PC-3 (cell line): ENCODE measurements around the gene PRKAG3. TPM values are rescaled to one million over a fixed set of nuclear protein-coding genes. Genes with fewer than 3 reads are reported as not detected.

Source experiments
- ATAC-seq: fragments of 200-7000 bp; cut with Tn5 transposase; 2 replicates; pipeline ENCODE4 v1.9.1; 2020; ENCODE audit warnings: mild to moderate bottlenecking, moderate library complexity
- Bru-seq: library from RNA; stranded (reverse); fragments of 400-500 nt; gene quantifications from one replicate; lab custom pipeline; 2021; lab: Mats Ljungman, UMichigan
- BruChase-seq, 2 experiments: library from RNA; stranded (reverse); fragments of 400-500 nt; gene quantifications; one replicate each; lab custom pipeline; 2021; lab: Mats Ljungman, UMichigan
- BruUV-seq: library from RNA; stranded (reverse); fragments of 400-500 nt; replicated peaks from 2 replicates; lab custom pipeline; 2021; lab: Mats Ljungman, UMichigan
- CTCF ChIA-PET: fragments of 300-600 bp; sonication (Branson Sonifier 250); formaldehyde crosslinking; loops from one replicate; lab custom pipeline; 2022; ENCODE audit warnings: antibody characterized with exemption; lab: Charles Lee
- POLR2A ChIA-PET: fragments of 300-600 bp; sonication (Branson Sonifier 250); formaldehyde crosslinking; loops from one replicate; lab custom pipeline; 2022; ENCODE audit warnings: antibody characterized with exemption; ENCODE audit not compliant: unreplicated experiment; lab: Charles Lee
- DNase-seq: peaks from one replicate; pipeline ENCODE4 v3.0.0-alpha.2; 2015
- H2AFZ ChIP-seq: fragments of 300-600 bp; sonication (generic); 2 replicates; pipeline ENCODE4 v1.6.0; 2016; ENCODE audit warnings: antibody characterized with exemption, low read length
- H3F3A ChIP-seq: fragments of 300-600 bp; sonication (generic); one replicate; pipeline ENCODE4 v1.6.0; 2017; ENCODE audit warnings: antibody characterized with exemption, low read length, control low read depth, mild to moderate bottlenecking; ENCODE audit not compliant: unreplicated experiment
- H3K27ac ChIP-seq: fragments of 300-600 bp; sonication (generic); 2 replicates; pipeline ENCODE4 v1.5.1; 2016; ENCODE audit warnings: mild to moderate bottlenecking, low read length
- H3K27me3 ChIP-seq: fragments of 300-600 bp; sonication (generic); 2 replicates; pipeline ENCODE4 v1.6.1; 2016; ENCODE audit warnings: low read length, mixed read lengths
- H3K36me3 ChIP-seq: fragments of 300-600 bp; sonication (generic); 2 replicates; pipeline ENCODE4 v1.6.1; 2016; ENCODE audit warnings: low read depth, mixed run types, low read length, mixed read lengths
- H3K4me1 ChIP-seq: fragments of 300-600 bp; sonication (generic); 2 replicates; pipeline ENCODE4 v1.5.1; 2016; ENCODE audit warnings: low read length; ENCODE audit not compliant: insufficient read depth
- H3K4me2 ChIP-seq: fragments of 300-600 bp; sonication (generic); 2 replicates; pipeline ENCODE4 v1.6.0; 2016; ENCODE audit warnings: low read length
- H3K4me3 ChIP-seq: fragments of 300-600 bp; sonication (generic); 2 replicates; pipeline ENCODE4 v1.5.1; 2016; ENCODE audit warnings: mild to moderate bottlenecking, low read length, mixed read lengths
- H3K79me2 ChIP-seq: fragments of 300-600 bp; sonication (generic); 2 replicates; pipeline ENCODE4 v1.6.1; 2017; ENCODE audit warnings: low read length, mixed read lengths
- H3K9ac ChIP-seq: fragments of 300-600 bp; sonication (generic); 2 replicates; pipeline ENCODE4 v1.6.0; 2016; ENCODE audit warnings: mild to moderate bottlenecking, low read length
- H3K9me2 ChIP-seq: fragments of 300-600 bp; sonication (generic); replicated peaks from 2 replicates; pipeline ENCODE4 v1.6.1; 2016; ENCODE audit warnings: mixed run types, low read length, mixed read lengths
- H3K9me3 ChIP-seq: fragments of 300-600 bp; sonication (generic); 2 replicates; pipeline ENCODE4 v1.6.1; 2016; ENCODE audit warnings: low read length, mixed read lengths
- H4K20me1 ChIP-seq: fragments of 300-600 bp; sonication (generic); 2 replicates; pipeline ENCODE4 v1.6.1; 2016; ENCODE audit warnings: low read length, mixed read lengths
- EZH2 ChIP-seq: fragments of 300-600 bp; sonication (generic); IDR thresholded peaks from one replicate; pipeline ENCODE4 v1.6.1; 2017; ENCODE audit warnings: antibody characterized with exemption, mild to moderate bottlenecking, low read length; ENCODE audit not compliant: unreplicated experiment
- EZH2phosphoT487 ChIP-seq: fragments of 300-600 bp; sonication (generic); IDR thresholded peaks from 2 replicates; pipeline ENCODE4 v1.6.1; 2018; ENCODE audit warnings: mild to moderate bottlenecking, antibody characterized with exemption, low read length, borderline replicate concordance
- intact Hi-C: fragments of 100-400 bp; cut with micrococcal nuclease; formaldehyde crosslinking; loops from 2 replicates; pipeline ENCODE4 v1.9.0; 2023
- long read RNA-seq: library from polyadenylated mRNA; unstranded; transcript quantifications from one replicate; pipeline ENCODE4 v2.0.0, GENCODE V29; 2021; ENCODE audit not compliant: unreplicated experiment
- total RNA-seq: library from RNA; depleted of rRNA; stranded (reverse); fragments of >200 nt; gene quantifications from 2 replicates; pipeline ENCODE4 v1.2.3, GENCODE V29; 2014; rRNA removed
- TF ChIP-seq, protein P1 (sequence below): fragments of 300-600 bp; sonication (generic); conservative IDR thresholded peaks from 2 replicates; pipeline ENCODE4 v1.5.1; 2017; ENCODE audit warnings: antibody characterized with exemption, low read depth, mild to moderate bottlenecking, low read length

The PRKAG3 gene
- total RNA-seq (not detected in 2 replicates), Bru-seq, nascent RNA (not detected), BruChase-seq, experiment 1, labeled RNA remaining after a 6-hour chase (not detected), BruChase-seq, experiment 2, labeled RNA remaining after a 2-hour chase (not detected)
- long read RNA-seq: 0 reads

DNA sequence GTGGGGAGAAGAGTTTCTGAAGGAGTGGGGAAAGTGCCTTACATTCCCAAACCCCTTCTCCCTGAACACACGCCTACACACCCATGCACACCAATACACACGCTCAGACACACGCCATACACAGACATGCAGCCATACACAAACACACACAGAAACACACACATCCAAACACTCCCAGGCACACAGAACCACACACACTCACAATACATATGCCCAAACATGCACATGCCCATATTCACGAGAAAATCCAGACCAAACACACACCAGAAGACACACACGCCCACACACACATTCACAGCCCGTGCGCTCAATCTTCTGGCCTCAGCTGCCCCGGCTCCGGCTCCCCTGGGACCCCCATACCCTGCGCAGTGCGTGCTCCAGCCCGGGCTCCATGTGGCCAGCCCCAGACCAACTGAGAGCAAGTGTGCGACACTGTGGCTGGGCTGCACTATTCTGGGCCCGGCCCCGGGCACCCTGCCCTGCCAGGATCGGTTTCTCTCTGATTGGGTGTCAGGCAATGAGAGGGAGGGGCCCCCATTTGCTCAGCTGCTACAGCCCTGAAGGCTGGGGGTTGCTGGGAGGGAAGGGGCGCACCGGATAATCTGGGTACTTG is at the start of gene PRKAG3:
Gene PRKAG3, minus strand, starts transcription at position 426 of the 613 bp plus-strand sequence.
- ChIA-PET CTCF (interaction anchor here (0.6 kb wide), 1 partner anchor 104 kb away, joined by 3 read pairs; no protein-coding TSS in a partner anchor), POLR2A (interaction anchor here (0.7 kb wide), 1 partner anchor 114 kb away, joined by 3 read pairs; no protein-coding TSS in a partner anchor)
- no peak for DNase-seq
- no peak for TF ChIP-seq EZH2phosphoT487
- TF ChIP-seq, protein P1, sequence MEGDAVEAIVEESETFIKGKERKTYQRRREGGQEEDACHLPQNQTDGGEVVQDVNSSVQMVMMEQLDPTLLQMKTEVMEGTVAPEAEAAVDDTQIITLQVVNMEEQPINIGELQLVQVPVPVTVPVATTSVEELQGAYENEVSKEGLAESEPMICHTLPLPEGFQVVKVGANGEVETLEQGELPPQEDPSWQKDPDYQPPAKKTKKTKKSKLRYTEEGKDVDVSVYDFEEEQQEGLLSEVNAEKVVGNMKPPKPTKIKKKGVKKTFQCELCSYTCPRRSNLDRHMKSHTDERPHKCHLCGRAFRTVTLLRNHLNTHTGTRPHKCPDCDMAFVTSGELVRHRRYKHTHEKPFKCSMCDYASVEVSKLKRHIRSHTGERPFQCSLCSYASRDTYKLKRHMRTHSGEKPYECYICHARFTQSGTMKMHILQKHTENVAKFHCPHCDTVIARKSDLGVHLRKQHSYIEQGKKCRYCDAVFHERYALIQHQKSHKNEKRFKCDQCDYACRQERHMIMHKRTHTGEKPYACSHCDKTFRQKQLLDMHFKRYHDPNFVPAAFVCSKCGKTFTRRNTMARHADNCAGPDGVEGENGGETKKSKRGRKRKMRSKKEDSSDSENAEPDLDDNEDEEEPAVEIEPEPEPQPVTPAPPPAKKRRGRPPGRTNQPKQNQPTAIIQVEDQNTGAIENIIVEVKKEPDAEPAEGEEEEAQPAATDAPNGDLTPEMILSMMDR: no peak
- no peak for TF ChIP-seq EZH2
- no peak within 1 kb of the TSS for H3K27ac ChIP-seq
- peaks cover 27% of the 10 kb centered on the region for H3K4me1 ChIP-seq
- H4K20me1 ChIP-seq: no peaks in the 10 kb centered on the region
- no peak within 1 kb of the TSS for H3K9ac ChIP-seq
- no peak within 1 kb of the TSS for H2AFZ ChIP-seq
- no peaks in the 10 kb centered on the region for H3K36me3 ChIP-seq
- no TSS peak for BruUV-seq
- no peaks in the 10 kb centered on the region for H3F3A ChIP-seq
- H3K27me3 ChIP-seq: no peaks in the 10 kb centered on the region
- intact Hi-C loops: no loop called here
- H3K9me3 ChIP-seq: no peaks in the 10 kb centered on the region
- peak within 1 kb of the TSS; percentile 33 for H3K4me2 ChIP-seq
- H3K9me2 ChIP-seq: no peaks in the 10 kb centered on the region
- no peaks in the 10 kb centered on the region for H3K79me2 ChIP-seq
- no peak for ATAC-seq
- no peak within 1 kb of the TSS for H3K4me3 ChIP-seq

DNA sequence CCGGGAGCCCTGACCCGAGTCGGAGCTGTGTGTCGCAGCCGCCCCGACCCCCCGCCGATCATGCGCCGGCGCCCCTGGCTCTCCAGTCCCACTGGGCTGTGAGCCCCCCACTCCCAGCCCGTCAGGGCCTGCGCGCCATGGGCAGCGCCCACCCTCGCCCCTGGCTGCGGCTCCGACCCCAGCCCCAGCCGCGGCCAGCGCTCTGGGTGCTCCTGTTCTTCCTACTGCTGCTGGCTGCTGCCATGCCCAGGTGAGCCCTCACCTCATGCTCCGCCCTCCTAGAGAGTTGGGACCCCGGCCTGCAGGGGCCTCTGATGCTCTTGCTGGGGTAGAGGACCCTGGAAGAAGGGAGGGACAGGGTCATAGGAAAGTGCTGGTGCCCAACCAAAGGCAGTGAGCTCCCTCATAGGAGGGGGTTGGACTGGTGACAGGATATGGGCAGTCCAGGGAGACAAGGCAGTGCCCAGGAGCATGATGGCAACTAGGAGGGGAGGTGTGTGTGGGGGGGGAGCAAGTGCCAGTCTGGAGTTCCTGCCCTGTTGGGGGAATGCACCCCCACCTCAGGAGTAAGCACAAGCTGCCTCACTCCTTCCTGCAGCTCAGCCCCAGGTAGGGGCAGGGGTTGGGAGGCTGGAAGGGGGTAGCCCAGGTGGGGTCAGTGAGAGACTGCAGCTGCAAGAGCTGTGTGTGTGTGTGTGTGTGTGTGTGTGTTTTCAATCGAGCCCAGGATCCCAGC is 49.4 kb upstream of the PRKAG3 start:
- Histone ChIP-seq H3K9ac (no peak overlapping the region), H3K4me3 (peak overlapping the region; percentile 55; the same call in 1 of the 2 replicates), H3K79me2 (no peaks in the 10 kb centered on the region), H2AFZ (peak overlapping the region; percentile 14; the same call in 1 of the 2 replicates), H4K20me1 (no peaks in the 10 kb centered on the region), H3K27me3 (no peaks in the 10 kb centered on the region), H3K9me3 (no peaks in the 10 kb centered on the region), H3K9me2 (no peaks in the 10 kb centered on the region), H3K4me2 (peak overlapping the region; percentile 73), H3K4me1 (no peaks in the 10 kb centered on the region), H3K27ac (no peak overlapping the region), H3K36me3 (no peaks in the 10 kb centered on the region), H3F3A (no peaks in the 10 kb centered on the region)
- TF ChIP-seq EZH2phosphoT487: no peak
- TF ChIP-seq, protein P1: no peak
- TF ChIP-seq EZH2: no peak
- no TSS peak for BruUV-seq
- no peak for ATAC-seq
- ChIA-PET POLR2A (interaction anchor here (0.7 kb wide), 1 partner anchor 83 kb away, joined by 5 read pairs; no protein-coding TSS in a partner anchor), CTCF (interaction anchor here (0.6 to 1.0 kb wide), 2 partner anchors 15 to 17 kb away, joined by 3 to 6 read pairs; no protein-coding TSS in a partner anchor)
- intact Hi-C loops: no loop called here
- DNase-seq: no peak
